DOHH2 (cell line): ENCODE results near the gene UMAD1.

Source experiments
- EZH2phosphoT487 ChIP-seq: fragments of 200-600 bp; sonication (generic); IDR thresholded peaks from 2 replicates; pipeline ENCODE4 v1.6.1; 2017; ENCODE audit warnings: borderline replicate concordance, mild to moderate bottlenecking, antibody characterized with exemption, low read length, moderate library complexity, mixed read lengths
- TF ChIP-seq, protein P1 (sequence below): fragments of 200-600 bp; sonication (generic); IDR thresholded peaks from one replicate; pipeline ENCODE4 v1.5.1; 2014; ENCODE audit warnings: antibody characterized with exemption, mild to moderate bottlenecking, low read depth, low read length; ENCODE audit not compliant: poor library complexity, severe bottlenecking

- TF ChIP-seq, protein P1, sequence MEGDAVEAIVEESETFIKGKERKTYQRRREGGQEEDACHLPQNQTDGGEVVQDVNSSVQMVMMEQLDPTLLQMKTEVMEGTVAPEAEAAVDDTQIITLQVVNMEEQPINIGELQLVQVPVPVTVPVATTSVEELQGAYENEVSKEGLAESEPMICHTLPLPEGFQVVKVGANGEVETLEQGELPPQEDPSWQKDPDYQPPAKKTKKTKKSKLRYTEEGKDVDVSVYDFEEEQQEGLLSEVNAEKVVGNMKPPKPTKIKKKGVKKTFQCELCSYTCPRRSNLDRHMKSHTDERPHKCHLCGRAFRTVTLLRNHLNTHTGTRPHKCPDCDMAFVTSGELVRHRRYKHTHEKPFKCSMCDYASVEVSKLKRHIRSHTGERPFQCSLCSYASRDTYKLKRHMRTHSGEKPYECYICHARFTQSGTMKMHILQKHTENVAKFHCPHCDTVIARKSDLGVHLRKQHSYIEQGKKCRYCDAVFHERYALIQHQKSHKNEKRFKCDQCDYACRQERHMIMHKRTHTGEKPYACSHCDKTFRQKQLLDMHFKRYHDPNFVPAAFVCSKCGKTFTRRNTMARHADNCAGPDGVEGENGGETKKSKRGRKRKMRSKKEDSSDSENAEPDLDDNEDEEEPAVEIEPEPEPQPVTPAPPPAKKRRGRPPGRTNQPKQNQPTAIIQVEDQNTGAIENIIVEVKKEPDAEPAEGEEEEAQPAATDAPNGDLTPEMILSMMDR, result no peak
- TF ChIP-seq EZH2phosphoT487, result no peak
Observed at GRCh38 chr7:7694542-7694941, 54.0 kb downstream of the UMAD1 start.
